CMK (cell line): Measurements from ENCODE around the gene GPC1.
"Not testable (repeated sequence)": the region's sequence is repeated elsewhere in the genome, so short reads cannot be mapped to it uniquely, and the experiment has no call there.

Experiments
- DNase-seq: peaks from one replicate; pipeline ENCODE4 v3.0.0-alpha.2; 2010; ENCODE audit warnings: low read depth

Gene GPC1, protein sequence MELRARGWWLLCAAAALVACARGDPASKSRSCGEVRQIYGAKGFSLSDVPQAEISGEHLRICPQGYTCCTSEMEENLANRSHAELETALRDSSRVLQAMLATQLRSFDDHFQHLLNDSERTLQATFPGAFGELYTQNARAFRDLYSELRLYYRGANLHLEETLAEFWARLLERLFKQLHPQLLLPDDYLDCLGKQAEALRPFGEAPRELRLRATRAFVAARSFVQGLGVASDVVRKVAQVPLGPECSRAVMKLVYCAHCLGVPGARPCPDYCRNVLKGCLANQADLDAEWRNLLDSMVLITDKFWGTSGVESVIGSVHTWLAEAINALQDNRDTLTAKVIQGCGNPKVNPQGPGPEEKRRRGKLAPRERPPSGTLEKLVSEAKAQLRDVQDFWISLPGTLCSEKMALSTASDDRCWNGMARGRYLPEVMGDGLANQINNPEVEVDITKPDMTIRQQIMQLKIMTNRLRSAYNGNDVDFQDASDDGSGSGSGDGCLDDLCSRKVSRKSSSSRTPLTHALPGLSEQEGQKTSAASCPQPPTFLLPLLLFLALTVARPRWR

DNA sequence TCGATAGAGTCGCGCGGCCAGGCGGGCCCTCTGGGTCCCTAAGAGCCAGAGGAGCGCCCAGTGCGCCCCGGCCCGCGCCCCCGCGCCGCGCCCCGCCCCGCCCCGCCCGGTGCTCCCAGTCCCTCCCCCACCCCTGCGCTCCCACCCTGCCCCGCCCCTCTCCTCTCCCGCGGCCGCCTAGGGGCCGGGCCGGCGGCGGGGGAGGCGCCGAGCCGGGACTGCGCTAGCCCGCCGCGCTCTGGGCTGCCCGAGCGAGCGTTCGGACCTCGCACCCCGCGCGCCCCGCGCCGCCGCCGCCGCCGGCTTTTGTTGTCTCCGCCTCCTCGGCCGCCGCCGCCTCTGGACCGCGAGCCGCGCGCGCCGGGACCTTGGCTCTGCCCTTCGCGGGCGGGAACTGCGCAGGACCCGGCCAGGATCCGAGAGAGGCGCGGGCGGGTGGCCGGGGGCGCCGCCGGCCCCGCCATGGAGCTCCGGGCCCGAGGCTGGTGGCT is at the start of gene GPC1:
GPC1 (plus strand) TSS at position 207 of the 491 bp plus-strand sequence; CDS start at position 463, 256 bp downstream.
- DNase-seq = no peak

DNA sequence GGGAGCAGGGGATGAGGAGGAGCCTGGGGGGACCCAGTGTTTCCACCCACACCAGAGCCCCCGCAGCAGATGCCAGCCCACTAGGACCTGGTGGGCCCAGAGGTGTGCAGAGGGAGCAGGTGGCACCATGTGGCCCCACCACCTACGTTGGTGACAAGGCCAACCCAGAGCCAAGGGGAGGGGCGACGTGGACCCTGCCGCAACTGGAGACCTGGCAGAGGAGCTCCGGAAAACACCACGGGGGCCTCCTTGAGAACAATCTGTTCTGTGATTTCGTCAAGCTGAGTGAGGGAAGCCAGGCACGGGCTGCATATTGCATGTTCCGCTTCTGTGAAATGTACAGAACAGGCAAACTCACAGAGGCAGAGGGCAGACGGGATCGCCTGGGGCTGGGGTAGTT is 49.1 kb upstream of the GPC1 start:
- no peak for DNase-seq

DNA sequence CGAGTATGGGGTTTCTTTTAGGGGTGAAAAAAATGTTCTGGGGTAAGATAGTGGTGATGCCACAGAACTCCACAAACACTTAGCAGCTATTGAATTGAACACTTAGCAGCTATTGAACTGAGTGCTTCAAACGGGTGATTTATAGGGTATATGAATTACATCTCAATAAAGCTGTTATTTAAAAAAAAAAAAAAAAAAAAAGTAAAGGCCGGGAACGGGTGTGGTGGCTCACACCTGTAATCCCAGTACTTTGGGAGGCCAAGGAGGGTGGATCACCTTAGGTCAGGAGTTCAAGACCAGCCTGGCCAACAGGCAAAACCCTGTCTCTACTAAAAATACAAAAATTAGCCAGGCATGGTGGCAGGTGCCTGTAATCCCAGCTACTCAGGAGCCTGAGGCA is 48.7 kb upstream of the GPC1 start:
- not testable (repeated sequence) for DNase-seq

DNA sequence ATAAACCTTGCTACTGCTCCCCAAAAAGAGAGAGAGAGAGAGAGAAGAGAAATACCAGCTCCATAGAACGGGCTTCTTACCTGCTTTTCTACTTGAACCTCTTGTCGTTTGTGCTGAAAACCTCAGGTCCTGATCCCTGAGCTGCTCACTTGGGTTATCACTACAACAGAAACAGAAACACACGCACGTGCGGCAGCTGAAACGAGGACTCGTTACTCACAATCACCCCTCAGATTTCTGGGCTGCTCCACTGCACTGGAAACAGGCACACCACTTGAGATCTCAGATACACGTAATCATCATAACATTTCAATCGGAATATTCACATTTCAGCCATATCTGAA is 48.2 kb upstream of the GPC1 start:
- DNase-seq = no peak

DNA sequence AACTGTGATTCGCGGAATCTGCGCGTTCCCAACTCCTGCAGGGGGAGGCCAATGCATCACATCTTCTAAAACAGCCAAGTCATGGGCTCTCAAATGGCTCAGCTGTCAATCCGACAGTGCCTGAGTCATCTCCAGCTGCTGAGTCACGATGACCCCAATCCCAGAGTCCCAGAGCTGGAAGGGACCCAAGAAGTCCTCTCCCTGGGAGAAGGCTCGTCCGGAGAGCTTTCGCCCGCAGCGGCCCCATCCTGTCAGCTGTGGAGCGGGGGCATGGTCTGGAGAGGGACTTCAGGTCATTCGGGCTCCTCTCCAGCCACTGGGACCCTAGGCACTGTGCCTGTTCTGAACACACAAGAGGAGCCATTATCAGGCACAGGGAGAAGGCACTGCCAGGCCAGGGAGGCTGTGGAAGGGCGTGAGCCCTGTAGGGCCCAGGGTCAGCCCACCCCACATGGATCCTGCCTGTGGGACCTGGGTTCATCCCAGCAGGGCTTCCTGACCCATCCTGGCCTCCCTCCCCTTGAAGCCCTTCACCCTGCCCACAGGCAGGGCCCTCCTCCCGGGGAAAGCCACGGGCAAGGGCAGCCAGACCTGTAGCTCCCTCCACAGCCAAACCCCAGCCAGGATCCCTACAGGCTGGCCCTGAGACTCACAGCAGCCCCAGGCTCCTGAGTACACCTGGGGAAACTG is 47.6 kb upstream of the GPC1 start:
- DNase-seq = no peak

DNA sequence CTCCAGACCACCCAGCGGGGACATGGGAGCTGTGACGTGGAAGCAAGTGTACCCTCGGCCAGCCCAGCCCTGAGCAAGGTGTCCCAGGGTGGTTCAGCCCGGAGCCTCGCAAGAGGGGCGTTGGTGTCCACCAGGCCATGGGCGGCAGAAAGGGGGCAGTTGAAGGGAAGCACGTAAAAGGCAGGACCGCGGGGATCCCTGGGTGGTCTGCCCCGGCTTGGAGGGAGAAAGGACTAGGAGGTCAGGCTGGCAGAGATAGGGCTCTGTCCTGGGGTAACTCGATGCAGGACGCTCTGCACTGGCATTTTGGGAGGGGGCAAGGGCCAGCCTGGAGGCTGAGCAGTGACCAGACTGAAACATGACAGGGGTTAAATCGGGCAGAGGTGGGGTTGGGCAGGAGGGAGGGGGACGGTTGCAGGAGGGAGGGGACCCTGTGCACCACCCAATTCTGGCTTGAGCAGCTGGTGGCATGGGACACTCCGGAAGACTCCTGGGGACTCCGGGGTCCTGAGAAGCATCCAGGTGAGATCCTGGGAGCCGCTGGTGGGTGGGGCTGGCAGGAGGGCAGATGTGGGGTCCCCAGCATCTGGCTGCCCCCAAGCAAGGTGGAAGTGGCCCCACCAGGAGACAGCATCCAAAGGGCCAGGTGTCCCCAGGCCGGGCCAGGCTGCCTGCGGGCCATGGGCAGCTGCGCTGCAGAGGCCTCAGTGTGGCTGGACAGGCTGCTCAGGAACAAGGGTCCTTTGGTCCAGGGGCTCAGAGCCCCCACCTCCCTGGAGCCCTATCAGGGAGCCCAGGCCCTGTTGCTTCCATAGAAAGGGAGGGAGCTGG is 46.8 kb upstream of the GPC1 start:
- no peak for DNase-seq

DNA sequence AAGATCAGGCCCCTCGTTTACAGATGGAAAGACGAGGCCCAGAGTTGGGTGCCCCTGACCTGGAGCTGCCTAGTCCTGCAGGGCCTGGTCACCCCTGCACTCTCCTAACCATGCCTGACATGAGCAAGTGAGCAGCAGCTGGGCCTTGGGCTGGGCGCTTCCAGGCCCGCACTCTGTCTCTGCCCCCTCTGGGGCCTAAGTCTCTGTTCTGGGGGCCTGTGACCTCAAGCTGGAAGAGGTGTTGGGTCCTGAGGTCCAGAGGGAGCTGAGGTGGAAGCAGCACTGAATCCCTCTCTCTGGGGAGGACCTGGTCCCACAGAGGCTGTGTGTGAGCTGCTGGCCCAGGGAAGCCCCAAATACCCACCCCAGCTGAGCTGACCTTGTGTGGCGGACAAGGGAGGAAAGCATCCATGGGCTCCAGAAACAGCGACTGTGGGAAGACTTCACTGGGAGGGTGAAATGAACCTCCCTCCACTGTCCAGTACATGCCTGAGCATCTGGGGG is 46.1 kb upstream of the GPC1 start:
- DNase-seq = no peak

- no peak for DNase-seq
Measured at GRCh38 chr2:240390091-240391073, 45.1 kb upstream of the GPC1 start.

DNA sequence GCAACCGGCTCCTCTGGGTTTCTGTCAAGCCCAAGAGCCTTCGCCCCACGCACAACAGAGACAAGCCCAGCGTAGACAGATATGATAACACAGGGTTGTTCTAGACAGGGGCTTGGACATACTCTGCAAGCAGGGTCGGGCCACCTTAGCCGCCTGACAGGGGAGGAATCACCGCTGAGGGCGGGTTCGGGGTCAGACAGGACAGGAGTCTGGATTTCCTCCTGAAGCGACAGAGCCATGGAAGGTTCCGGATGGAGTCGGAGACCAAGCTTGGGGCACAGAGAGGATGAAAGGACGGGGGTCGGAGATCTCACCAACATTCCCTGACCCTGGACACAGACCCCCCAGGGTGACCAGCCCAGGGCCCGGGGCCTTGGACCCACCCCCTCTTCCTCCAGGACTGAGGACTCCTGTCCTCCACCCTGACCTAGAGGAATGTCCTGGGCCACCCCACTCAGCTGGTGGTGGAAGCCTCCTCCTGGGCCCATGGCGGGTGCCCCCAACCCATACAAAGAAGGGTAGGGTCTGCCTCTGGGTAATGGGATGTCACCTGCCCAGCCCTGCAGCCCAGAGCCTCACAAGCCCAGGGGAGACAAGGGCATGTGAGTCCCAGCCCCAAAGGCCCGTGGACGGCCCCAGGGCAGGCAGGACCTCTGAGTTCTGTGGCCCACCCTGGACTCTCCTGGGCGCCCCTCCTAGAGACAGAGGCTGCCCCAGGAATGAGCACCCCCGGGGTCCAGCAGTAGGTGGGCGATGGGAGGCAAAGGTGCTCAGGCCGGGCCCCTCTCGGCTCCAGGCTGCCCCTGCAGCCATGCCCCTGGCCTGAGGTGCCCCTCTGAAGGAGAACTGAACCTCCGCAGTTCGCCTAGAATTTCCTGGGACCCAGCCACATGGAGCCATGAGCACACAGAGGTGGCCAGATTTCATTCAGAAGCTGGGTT is 44.1 kb upstream of the GPC1 start:
- DNase-seq = no peak

DNA sequence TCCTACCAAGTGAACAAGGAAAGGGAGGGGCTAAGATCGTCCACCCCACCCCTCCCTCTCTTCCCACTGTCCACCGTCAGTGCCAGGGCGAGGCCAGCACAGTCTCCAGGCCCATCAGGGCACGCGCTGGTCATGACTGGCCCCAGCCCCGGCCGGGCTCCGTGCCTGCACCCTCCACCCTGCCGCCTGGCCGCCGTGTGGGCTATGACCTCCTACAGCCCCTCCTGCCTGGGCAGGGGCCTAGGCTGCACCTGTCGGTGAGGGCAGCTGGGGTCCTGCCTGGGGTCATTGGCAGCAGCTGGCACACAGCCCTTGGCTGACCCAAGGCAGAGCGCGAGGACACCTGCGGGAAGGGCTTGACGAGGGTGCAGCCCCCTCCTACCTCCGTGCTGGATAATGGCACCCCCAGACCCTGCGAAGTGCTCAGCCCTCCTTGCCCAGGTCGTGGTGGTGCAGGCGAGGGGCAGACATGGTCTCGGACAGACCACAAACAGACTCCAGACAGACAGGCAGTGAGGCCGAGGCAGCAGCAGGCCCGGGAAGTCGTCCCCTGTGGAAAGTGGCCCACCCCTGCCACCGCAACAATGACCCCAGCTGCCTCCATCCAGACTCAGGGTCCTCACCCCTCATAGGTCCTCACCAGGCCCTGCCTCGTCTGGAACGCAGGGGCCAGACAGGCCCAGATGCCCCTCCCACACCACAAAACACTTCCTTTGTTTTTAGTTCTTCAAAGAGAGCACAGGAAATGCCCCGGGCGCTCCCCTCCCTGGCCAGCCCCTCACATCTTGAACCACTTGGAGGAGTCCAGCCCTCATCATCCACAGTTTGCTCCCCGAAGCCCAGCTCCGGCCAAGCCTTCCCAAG is 43.1 kb upstream of the GPC1 start:
- no peak for DNase-seq

- no peak for DNase-seq
Measured at GRCh38 chr2:240392948-240393830, 42.3 kb upstream of the GPC1 start.

DNA sequence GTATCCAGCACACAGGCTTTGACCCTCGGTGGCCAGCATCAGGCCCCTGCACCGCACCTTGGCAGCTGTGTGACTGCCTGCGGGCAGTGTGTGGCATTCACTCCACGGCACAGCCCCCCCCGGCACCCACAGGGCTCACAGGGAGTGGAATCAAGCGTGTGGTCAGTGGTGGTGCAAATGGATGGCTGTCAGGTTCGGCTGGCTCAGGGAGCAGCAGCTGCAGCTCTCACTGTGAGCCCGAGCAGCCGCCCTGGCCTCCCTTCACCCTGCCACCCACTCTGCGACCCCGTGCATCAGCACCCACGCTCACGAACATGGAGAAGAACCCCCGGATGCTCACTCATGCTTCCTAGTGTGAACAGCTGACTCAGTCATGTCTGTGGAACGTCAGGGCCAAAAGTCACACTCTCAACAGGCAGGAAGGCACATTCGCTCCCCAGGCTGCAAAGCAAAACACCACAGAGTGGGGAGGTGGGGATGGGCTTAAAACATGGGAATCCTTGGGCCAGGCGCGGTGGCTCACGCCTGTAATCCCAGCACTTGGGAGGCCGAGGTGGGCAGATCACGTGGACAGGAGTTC is 41.5 kb upstream of the GPC1 start:
- DNase-seq = no peak

DNA sequence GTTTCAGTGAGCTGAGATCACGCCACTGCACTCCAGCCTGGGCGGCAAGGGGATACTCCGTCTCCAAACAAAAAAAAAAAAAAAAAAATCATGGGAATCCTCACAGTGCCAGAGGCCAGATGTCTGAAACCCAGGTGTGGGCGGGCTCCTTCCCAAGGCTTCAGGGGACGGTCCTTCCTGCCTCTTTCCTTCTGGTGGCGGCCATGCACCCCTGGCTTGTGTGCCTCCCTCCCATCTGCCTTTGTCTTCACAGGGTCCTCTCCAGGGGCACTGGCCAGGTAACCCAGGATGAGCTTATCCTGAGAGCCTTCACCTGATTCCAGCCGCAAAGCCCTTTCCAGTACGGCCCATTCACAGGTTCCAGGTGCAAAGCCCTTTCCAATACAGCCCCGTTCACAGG is 40.9 kb upstream of the GPC1 start:
- DNase-seq = no peak

DNA sequence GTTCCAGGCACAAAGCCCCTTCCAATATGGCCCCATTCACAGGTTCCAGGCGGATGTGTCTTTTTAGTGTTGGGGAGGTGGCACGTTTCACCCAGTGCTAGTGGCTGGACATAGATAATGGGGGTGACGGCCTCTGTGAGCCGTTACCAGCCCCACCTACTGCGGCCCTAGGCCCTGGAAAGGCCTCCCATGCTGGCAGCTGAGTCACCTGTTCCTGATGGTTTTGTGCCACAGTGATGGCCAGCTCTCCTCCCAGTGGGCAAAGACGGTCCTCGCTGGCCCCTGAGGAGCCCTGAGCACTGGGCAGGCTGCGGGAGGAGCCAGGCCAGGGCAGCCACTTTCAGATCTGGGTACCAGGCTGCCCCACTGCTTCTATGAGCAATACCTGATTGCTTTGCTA is 40.0 kb upstream of the GPC1 start:
- DNase-seq = no peak

DNA sequence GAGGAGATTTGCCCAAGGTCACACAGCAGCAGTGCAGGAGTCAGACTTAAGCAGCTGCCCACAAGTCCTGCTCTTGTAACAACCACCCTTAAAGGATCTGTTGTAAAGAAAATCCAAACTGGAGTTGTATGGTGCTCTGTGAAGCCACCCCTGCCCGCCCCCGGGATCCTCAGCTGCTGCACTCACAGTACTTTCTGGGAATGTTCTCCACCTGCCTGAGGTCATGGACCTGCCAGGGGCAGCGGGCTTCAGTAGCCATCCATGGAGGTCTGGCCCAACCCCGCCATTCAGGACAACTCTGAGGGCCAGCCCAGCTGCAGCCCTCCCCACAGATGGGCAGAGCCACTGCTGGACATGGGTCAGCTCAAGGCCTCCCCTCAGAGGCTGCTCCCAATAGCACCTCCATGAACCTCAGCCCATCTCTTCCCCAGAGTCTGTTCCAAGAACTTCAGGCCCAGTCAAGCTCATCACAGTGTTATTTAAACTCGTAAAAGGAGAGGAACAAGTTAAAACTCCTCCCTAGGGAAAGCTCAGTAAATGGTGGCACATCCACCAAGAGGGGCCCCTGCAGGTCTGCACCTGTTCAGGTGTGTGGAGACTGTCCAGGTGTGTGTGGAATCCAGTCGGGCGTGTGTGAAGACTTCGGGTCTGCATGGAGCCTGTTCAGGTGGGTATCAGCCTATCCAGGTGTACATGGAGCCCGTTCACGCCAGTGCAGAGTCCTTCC is 39.4 kb upstream of the GPC1 start:
- DNase-seq = no peak
